Mesendoderm (in vitro differentiated cells): Measurements from ENCODE around the gene RPUSD4. TPM values are rescaled to one million over a fixed set of nuclear protein-coding genes. Genes with fewer than 3 reads are reported as not detected.
"Not testable (repeated sequence)": the region's sequence is repeated elsewhere in the genome, so short reads cannot be mapped to it uniquely, and the experiment has no call there.

ENCODE experiments used
- DNase-seq: peaks from one replicate; pipeline ENCODE4 v3.0.0; 2013
- H2AK5ac ChIP-seq: 2 replicates; pipeline ENCODE4 v1.6.1; 2013; ENCODE audit warnings: low read length, inconsistent platforms
- H2BK120ac ChIP-seq: 2 replicates; pipeline ENCODE4 v1.6.1; 2013; ENCODE audit warnings: low read depth, mild to moderate bottlenecking, low read length, moderate library complexity, mixed read lengths
- H2BK15ac ChIP-seq: replicated peaks from 2 replicates; pipeline ENCODE4 v1.6.1; 2013; ENCODE audit warnings: low read depth, mild to moderate bottlenecking, moderate library complexity
- H2BK5ac ChIP-seq: 2 replicates; pipeline ENCODE4 v1.6.1; 2013; ENCODE audit warnings: low read length, inconsistent platforms
- H3K18ac ChIP-seq: 2 replicates; pipeline ENCODE4 v1.6.1; 2013; ENCODE audit warnings: mild to moderate bottlenecking, low read length, mixed read lengths
- H3K23ac ChIP-seq: one replicate; pipeline ENCODE4 v1.6.1; 2013; ENCODE audit warnings: low read length
- H3K27ac ChIP-seq: 2 replicates; pipeline ENCODE4 v1.5.1; 2013; ENCODE audit warnings: low read depth, mild to moderate bottlenecking, inconsistent platforms, low read length, moderate library complexity
- H3K27me3 ChIP-seq: 2 replicates; pipeline ENCODE4 v1.6.1; 2013; ENCODE audit warnings: low read length, control low read depth, mild to moderate bottlenecking, inconsistent platforms; ENCODE audit not compliant: insufficient read depth, poor library complexity
- H3K36me3 ChIP-seq: 2 replicates; pipeline ENCODE4 v1.6.1; 2013; ENCODE audit warnings: low read length, inconsistent platforms; ENCODE audit not compliant: control insufficient read depth, insufficient read depth
- H3K4ac ChIP-seq: one replicate; pipeline ENCODE4 v1.6.1; 2013; ENCODE audit warnings: low read depth, mild to moderate bottlenecking, low read length, moderate library complexity
- H3K4me1 ChIP-seq: 2 replicates; pipeline ENCODE4 v1.6.1; 2013; ENCODE audit warnings: low read depth, low read length, inconsistent platforms; ENCODE audit not compliant: control insufficient read depth
- H3K4me2 ChIP-seq: 2 replicates; pipeline ENCODE4 v1.6.1; 2013; ENCODE audit warnings: low read length
- H3K4me3 ChIP-seq: 2 replicates; pipeline ENCODE4 v1.5.1; 2013; ENCODE audit warnings: mild to moderate bottlenecking, low read length
- H3K56ac ChIP-seq: one replicate; pipeline ENCODE4 v1.6.1; 2013; ENCODE audit warnings: low read length
- H3K79me1 ChIP-seq: 2 replicates; pipeline ENCODE4 v1.6.1; 2013; ENCODE audit warnings: low read length, inconsistent platforms
- H3K79me2 ChIP-seq: 2 replicates; pipeline ENCODE4 v1.6.1; 2013; ENCODE audit warnings: mild to moderate bottlenecking, low read length; ENCODE audit not compliant: control insufficient read depth, insufficient read depth
- H3K9ac ChIP-seq: 2 replicates; pipeline ENCODE4 v1.6.1; 2013; ENCODE audit warnings: low read length, inconsistent platforms
- H4K5ac ChIP-seq: one replicate; pipeline ENCODE4 v1.6.1; 2013; ENCODE audit warnings: low read length
- H4K8ac ChIP-seq: one replicate; pipeline ENCODE4 v1.6.1; 2013; ENCODE audit warnings: low read depth, mild to moderate bottlenecking, control low read depth, low read length, moderate library complexity
- WGBS: extraction: QIAGEN DNeasy Blood & Tissue Kit; methylation state at CpG from one replicate; pipeline ENCODE4 v1.1.7; 2013; ENCODE audit warnings: low lambda C conversion rate, missing lambda C conversion rate; ENCODE audit not compliant: insufficient coverage; ENCODE audit errors: extremely low coverage; 5-methylcytosine and 5-hydroxymethylcytosine counted together
- polyA plus RNA-seq, 2 experiments: library from polyadenylated mRNA; stranded (reverse); fragments of 200-250 nt; gene quantifications; one replicate each; pipeline ENCODE4 v1.2.3, GENCODE V29; 2013

The RPUSD4 gene, protein sequence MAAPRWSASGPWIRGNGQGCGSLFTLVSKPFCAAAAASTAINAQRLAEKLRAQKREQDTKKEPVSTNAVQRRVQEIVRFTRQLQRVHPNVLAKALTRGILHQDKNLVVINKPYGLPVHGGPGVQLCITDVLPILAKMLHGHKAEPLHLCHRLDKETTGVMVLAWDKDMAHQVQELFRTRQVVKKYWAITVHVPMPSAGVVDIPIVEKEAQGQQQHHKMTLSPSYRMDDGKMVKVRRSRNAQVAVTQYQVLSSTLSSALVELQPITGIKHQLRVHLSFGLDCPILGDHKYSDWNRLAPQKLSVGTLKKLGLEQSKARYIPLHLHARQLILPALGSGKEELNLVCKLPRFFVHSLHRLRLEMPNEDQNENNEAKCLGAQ
- polyA plus RNA-seq (2013, experiment 1 of 2) = 28.2 TPM
- 28.0 TPM for polyA plus RNA-seq (2013, experiment 2 of 2)

DNA sequence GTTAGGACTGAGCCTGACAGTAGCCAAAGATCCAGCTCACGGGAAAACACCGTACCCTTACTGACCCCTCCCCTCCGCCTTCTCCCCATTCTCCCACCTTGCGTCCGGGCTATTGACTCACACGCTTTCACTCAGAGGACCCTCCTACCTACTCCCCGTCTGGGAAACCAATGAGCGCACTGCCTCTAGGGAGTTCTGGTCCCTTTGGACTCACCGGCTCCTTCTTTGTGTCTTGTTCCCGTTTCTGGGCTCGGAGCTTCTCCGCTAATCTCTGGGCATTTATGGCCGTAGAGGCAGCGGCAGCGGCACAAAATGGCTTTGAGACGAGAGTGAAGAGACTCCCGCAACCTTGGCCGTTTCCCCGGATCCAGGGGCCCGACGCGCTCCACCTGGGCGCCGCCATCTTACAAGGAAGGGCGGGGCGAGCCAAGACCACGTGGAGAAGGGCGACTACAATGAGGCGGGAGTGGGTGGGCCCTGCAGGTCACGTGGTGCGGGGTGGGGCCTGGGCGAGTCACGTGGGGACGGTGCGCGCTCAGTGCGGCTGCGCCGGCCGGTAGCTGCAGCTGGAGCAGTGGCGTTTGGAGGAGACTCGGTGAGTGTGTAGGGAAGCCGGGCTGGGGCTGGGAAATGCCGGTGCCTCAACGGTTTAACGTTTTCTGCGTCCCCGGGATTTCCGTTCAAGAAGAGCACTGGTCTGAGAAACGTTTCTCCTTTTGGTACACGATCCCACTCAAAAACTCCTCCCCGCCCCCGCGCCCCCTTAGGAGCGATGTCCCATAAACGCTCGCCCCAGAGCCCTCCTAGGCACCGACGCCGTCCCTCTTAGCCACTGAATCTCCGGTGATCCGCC, at the start of gene RPUSD4, which contains the start of gene FAM118B:
RPUSD4 (minus strand) TSS at position 415 of the 853 bp plus-strand sequence; CDS start at position 403, 12 bp downstream.
FAM118B (plus strand) TSS at position 547 of the 853 bp plus-strand sequence. CDS start 23,220 bp downstream, outside the sequence.
- Histone ChIP-seq H2AK5ac (no peak within 1 kb of the TSS), H4K8ac (no peak within 1 kb of the TSS), H3K56ac (peak within 1 kb of the TSS; percentile 94), H3K4me3 (peak within 1 kb of the TSS; percentile 88), H2BK15ac (no peak within 1 kb of the TSS), H3K36me3 (peaks cover 2% of the 10 kb centered on the region), H3K4me1 (no peaks in the 10 kb centered on the region), H2BK5ac (no peak within 1 kb of the TSS), H2BK120ac (no peak within 1 kb of the TSS), H3K4ac (peak within 1 kb of the TSS; percentile 41), H3K4me2 (peak within 1 kb of the TSS; percentile 81), H4K5ac (no peak within 1 kb of the TSS), H3K79me2 (peaks cover 30% of the 10 kb centered on the region), H3K27me3 (no peaks in the 10 kb centered on the region), H3K27ac (peak within 1 kb of the TSS; percentile 30), H3K18ac (no peak within 1 kb of the TSS), H3K9ac (peak within 1 kb of the TSS; percentile 88), H3K23ac (no peak within 1 kb of the TSS), H3K79me1 (peaks cover 12% of the 10 kb centered on the region)
- no CpG with 5 or more reads among the region's 62 CpGs for WGBS
- DNase-seq = peak; percentile 98

DNA sequence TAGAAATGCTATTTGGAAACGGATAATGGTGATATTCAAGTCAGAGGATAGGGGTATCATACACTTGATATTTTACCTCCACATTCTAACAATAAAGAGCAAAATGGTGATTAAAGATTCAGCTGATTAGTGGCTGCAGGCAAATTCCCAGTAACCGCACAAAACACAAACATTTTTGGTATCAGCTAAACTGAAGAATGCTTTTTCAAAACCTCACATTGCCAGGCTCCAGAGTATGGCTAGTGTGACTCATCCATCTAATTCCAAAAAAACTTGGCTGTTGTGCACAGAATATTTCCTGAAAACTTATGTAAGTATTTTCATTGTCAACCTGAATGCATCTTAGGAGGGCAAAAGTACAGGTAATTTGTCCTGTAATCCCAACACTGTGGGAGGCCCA, 46.3 kb upstream of the RPUSD4 start:
- peaks cover 7% of the 10 kb centered on the region for H3K36me3 ChIP-seq
- no peak overlapping the region for H2BK120ac ChIP-seq
- H4K8ac ChIP-seq = no peak overlapping the region
- no peaks in the 10 kb centered on the region for H3K79me1 ChIP-seq
- H3K9ac ChIP-seq = no peak overlapping the region
- no peak overlapping the region for H3K23ac ChIP-seq
- H3K4ac ChIP-seq = no peak overlapping the region
- DNase-seq = no peak
- no peak overlapping the region for H2BK5ac ChIP-seq
- no peak overlapping the region for H3K27ac ChIP-seq
- H3K18ac ChIP-seq = no peak overlapping the region
- no peak overlapping the region for H3K4me2 ChIP-seq
- no peak overlapping the region for H2BK15ac ChIP-seq
- no peak overlapping the region for H3K4me3 ChIP-seq
- H3K79me2 ChIP-seq = no peaks in the 10 kb centered on the region
- WGBS = no CpG with 5 or more reads among the region's 2 CpGs
- no peak overlapping the region for H2AK5ac ChIP-seq
- no peaks in the 10 kb centered on the region for H3K4me1 ChIP-seq
- no peak overlapping the region for H3K56ac ChIP-seq
- H4K5ac ChIP-seq = no peak overlapping the region
- no peaks in the 10 kb centered on the region for H3K27me3 ChIP-seq

DNA sequence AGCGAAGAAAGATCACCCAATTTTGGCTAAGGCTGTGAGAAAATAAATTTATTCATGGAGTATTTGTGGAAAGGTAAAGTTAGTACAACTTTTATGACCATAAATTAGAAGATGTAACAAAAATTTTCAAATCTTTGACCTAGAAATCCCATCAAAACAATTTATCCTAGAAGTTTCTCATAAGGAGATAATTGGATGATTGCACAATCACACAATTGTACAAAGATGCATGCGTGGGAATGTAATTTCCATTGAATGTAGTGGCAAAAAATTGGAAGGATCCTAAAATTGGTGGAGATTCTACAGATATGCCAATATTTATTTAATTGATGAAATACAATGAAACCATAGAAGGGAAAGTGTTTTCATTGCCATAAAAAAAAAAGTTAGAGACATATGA, 45.7 kb upstream of the RPUSD4 start:
- DNase-seq = no peak
- no peak overlapping the region for H3K9ac ChIP-seq
- H3K23ac ChIP-seq = no peak overlapping the region
- H3K56ac ChIP-seq = no peak overlapping the region
- no peak overlapping the region for H3K4ac ChIP-seq
- no peak overlapping the region for H4K5ac ChIP-seq
- WGBS = no CpG with 5 or more reads among the region's 2 CpGs
- no peak overlapping the region for H2BK5ac ChIP-seq
- H3K27me3 ChIP-seq = no peaks in the 10 kb centered on the region
- no peak overlapping the region for H2AK5ac ChIP-seq
- H2BK120ac ChIP-seq = no peak overlapping the region
- H3K18ac ChIP-seq = no peak overlapping the region
- H3K79me1 ChIP-seq = no peaks in the 10 kb centered on the region
- H3K27ac ChIP-seq = no peak overlapping the region
- peaks cover 7% of the 10 kb centered on the region for H3K36me3 ChIP-seq
- H3K79me2 ChIP-seq = no peaks in the 10 kb centered on the region
- H3K4me2 ChIP-seq = no peak overlapping the region
- H3K4me1 ChIP-seq = no peaks in the 10 kb centered on the region
- H2BK15ac ChIP-seq = no peak overlapping the region
- H3K4me3 ChIP-seq = no peak overlapping the region
- H4K8ac ChIP-seq = no peak overlapping the region

DNA sequence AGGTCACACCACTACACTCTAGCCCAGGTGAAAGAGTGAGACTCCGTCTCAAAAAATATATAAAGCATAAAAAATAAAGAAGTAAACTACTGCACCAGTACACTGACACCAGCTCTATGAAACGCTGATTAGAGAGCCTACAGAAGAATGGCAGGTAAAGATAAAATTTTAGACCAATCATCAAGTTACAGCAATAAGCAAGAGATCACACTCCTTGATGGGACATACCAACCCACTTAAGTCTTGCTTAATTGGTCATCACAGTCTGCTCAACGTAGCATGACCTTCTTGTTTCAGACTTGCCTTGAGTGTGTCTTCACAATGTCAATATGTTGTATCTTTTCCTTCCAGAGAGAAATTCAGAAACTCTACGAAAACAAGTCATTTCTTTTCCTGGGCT, 44.8 kb upstream of the RPUSD4 start:
- Histone ChIP-seq H4K5ac (no peak overlapping the region), H3K79me2 (no peaks in the 10 kb centered on the region), H2BK15ac (no peak overlapping the region), H2BK120ac (no peak overlapping the region), H3K27me3 (no peaks in the 10 kb centered on the region), H2BK5ac (no peak overlapping the region), H3K27ac (no peak overlapping the region), H3K36me3 (peaks cover 8% of the 10 kb centered on the region), H3K9ac (no peak overlapping the region), H2AK5ac (no peak overlapping the region), H3K4ac (no peak overlapping the region), H3K4me1 (no peaks in the 10 kb centered on the region), H3K4me2 (no peak overlapping the region), H3K23ac (no peak overlapping the region), H3K18ac (no peak overlapping the region), H3K56ac (no peak overlapping the region), H3K4me3 (no peak overlapping the region), H4K8ac (no peak overlapping the region), H3K79me1 (no peaks in the 10 kb centered on the region)
- WGBS = no CpG with 5 or more reads among the region's 4 CpGs
- DNase-seq = no peak

DNA sequence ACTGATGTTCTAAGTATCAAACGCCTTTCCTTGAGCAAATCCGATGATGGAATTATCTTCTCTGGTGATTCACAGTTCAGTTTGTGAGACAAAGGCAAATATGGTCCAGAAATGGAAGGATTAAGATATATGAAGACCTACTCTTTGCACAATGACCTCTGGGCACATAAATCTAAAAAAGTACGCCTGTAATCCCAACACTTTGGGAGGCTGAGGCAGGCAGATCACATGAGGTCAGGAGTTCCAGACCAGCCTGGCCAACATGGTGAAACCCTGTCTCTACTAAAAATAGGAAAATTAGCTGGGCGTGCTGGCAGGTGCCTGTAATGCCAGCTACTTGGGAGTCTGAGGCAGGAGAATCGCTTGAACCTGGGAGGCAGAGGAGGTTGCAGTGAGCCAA, 44.1 kb upstream of the RPUSD4 start:
- WGBS = no CpG with 5 or more reads among the region's 5 CpGs
- H4K5ac ChIP-seq, H3K79me1 ChIP-seq, H3K79me2 ChIP-seq, H3K4me1 ChIP-seq, H2BK120ac ChIP-seq, H3K4ac ChIP-seq, H3K4me3 ChIP-seq, H3K27me3 ChIP-seq, H3K23ac ChIP-seq, H3K56ac ChIP-seq, H2BK15ac ChIP-seq, H4K8ac ChIP-seq, H3K4me2 ChIP-seq, H3K36me3 ChIP-seq, H2AK5ac ChIP-seq, H2BK5ac ChIP-seq, H3K27ac ChIP-seq, H3K18ac ChIP-seq, H3K9ac ChIP-seq, DNase-seq: not testable (repeated sequence)
